RCC 7860 (cell line): ENCODE data around the gene FAM149B1.
"Not testable (repeated sequence)": the region's sequence is repeated elsewhere in the genome, so short reads cannot be mapped to it uniquely, and the experiment has no call there.

Experiments used
- DNase-seq: peaks from one replicate; pipeline ENCODE4 v3.0.0-alpha.2; 2015; ENCODE audit warnings: low spot score
- FAIRE-seq: peaks from 2 replicates; lab custom pipeline; 2012; peaks lifted over from hg19 to GRCh38; lab: Jason Lieb, UNC

FAM149B1 gene

DNA sequence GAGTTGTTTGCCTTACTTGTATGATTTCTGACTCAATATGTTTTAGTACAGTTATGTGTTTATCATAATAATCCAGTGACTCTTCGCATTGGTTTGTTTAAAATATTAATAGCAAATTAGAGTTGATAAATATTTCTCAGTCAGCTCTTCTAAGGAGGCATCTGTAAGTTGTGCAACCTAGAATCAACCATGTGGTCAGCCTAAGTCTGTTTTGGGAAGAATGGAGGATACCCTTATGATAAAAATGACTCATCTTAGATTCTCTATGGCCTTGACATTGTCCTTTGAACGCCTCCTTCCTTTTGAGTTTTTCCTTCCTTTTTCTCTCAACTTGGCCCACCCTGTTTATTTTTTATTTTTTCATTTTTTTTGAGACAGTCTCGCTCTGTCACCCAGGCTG lies 60.3 kb downstream of the FAM149B1 start:
- FAIRE-seq (no peak), DNase-seq (no peak)

DNA sequence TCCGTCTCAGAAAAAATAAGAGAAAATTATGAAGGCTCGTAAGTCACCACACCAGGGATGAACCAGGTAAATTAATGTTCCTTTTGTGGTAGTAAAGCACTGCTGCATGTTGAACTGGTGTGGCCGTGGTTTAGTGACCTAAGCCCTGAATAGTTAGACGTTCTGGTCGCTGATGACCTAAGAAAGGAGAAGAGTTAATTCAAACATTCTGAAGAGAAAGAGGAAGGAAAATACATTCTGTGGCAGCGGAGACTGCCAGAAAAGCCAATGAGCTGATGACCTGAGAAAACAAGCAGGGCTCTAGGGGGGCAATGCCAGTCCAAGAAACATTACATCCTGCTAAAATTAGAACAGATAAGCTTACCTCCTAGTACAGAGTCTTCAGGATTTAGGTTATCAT lies 61.6 kb downstream of the FAM149B1 start:
- FAIRE-seq (no peak), DNase-seq (no peak)

DNA sequence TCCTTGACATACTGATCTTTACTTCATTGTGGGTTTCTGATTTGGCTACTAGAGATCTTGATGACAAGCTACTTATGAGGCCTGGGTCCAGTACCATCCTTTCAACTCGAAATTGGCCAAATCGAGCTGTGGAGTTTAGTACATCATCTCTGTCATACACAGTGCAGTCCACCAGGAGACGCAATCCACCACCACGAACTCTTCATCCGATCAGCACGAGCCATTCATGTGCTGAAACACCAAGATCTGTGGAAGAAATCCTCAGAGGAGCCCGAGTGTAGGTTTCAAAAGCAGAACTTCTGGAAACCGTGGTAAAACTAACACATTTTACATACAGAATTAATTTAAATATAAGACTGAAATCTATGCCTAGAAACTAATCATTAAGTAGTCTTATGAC lies 65.0 kb downstream of the FAM149B1 start:
- FAIRE-seq (no peak), DNase-seq (no peak)

DNA sequence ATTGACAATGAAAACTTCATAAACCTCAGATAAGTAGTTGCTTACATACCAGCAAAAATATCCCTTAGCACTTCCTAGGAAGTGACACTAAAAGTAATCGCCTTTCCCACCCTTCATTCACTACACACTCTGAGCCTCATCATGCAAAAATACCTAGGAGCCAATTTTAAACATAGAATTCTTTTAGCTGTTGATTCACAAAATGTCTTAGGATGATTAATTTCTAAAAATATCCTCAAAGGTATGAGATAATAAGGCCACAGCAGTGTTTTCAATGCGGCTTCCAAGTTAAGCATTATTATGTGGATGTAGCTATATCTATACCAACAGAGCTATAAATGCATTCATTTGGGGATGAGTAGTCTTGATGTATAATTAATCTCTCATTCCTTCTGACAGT lies 66.0 kb downstream of the FAM149B1 start:
- FAIRE-seq (no peak), DNase-seq (no peak)

DNA sequence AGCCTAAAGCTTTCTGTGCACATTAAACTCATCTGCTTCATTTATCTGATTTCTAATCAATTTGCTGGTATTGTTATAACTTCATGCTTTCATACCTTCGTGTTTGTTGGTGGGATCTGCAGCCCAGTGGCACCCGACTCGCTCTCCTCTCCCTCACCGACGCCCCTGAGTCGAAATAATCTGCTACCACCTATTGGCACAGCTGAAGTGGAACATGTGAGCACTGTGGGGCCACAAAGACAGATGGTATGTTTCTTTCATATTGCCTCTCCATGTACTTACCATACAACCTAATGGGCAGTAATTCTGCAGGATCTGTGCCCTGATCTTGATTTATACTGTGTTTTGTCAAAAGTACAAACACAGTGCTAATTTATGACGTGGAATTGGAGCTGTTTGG lies 66.8 kb downstream of the FAM149B1 start:
- FAIRE-seq, result no peak
- no peak for DNase-seq

DNA sequence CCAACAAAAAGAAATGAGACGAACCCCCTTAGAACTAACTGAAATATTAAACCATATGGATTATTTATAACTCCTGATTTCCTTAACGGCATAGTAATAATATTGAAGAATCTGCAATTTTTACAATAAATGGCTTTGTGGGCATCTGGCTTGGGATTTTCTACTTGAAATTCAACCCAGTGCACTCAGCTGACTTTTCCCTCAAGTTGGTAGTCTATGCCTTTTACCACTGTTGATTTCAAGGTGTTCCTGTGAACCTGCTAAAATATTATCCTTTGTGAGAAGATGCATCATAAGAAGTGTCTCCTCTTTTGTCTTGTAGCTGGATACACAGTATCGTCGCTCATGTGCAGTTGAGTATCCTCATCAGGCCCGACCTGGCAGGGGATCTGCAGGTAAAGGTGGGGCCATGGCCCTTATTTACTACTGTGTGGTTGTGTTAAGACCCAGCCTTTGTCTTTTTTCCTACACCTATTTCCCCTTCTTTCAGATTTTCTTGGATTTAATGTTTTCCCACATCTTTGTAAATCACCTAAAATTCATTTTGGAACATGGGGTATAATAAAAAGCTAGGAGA lies 71.2 kb downstream of the FAM149B1 start:
- FAIRE-seq, result no peak

DNA sequence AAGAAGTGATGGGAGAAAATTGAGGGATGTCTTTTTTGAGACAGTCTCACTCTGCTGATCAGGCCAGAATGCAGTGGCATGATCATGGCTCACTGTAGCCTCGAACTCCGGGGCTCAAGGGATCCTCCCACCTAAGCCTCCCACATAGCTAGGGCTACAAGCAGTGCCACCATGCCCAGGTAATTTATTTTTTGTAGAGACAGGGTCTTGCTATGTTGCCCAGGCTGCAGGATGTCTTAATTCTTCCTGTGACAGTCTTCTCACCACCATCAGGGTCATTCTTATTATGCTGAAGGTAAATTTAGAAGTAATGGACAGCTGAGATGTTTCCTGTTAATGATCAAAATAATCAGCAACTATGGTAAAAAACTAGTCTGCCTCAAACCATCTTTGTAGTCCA lies 72.0 kb downstream of the FAM149B1 start:
- no peak for DNase-seq
- FAIRE-seq, result no peak

More for the DNA sequence above, 71.2 kb downstream of the FAM149B1 start:
- no peak for DNase-seq

DNA sequence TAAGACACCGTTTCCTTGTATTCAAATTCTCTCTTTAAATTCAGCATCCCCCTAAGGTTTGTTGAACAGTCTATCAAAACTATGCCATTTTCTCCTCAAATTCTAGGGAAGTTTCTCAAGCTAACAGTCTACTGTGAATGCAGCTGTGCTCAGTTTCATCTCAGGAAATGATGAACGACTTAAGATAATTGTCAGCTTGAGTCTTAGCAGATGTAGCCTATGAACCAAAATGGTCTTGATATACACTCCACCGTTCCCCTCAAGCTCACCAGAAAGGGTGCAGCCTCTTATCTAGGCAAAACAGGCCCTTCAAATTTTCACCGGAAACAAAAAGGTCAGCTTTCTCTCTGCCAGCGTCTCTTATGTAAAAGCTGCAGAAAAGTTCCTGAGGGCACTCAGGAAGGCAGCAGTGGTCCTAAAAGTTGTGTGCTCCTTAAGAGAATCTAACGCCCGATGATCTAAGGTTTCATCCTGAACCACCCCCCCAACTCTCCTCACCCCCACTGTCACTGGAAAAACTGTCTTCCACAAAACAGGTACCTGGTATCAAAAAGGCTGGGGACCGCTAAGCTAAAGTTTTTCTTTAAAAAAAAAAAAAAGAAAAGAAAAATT lies 77.1 kb downstream of the FAM149B1 start:
- DNase-seq, result no peak
- FAIRE-seq, result no peak

DNA sequence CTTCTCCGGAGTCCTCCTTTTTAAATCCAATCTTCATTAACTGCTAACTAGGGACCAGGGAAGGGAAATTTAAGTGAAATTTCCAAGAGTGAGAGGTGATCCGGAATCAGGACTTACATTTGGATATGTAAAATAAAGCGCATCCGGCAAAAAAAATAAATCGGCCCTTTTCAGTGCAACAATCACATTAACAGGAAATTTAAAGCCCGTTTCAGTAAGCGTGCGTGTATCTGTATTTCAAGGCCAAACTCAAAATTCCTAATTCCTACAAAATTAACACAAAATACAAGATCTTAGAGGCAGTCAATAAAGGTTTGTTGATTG lies 78.4 kb downstream of the FAM149B1 start:
- no peak for FAIRE-seq
- DNase-seq, result no peak

DNA sequence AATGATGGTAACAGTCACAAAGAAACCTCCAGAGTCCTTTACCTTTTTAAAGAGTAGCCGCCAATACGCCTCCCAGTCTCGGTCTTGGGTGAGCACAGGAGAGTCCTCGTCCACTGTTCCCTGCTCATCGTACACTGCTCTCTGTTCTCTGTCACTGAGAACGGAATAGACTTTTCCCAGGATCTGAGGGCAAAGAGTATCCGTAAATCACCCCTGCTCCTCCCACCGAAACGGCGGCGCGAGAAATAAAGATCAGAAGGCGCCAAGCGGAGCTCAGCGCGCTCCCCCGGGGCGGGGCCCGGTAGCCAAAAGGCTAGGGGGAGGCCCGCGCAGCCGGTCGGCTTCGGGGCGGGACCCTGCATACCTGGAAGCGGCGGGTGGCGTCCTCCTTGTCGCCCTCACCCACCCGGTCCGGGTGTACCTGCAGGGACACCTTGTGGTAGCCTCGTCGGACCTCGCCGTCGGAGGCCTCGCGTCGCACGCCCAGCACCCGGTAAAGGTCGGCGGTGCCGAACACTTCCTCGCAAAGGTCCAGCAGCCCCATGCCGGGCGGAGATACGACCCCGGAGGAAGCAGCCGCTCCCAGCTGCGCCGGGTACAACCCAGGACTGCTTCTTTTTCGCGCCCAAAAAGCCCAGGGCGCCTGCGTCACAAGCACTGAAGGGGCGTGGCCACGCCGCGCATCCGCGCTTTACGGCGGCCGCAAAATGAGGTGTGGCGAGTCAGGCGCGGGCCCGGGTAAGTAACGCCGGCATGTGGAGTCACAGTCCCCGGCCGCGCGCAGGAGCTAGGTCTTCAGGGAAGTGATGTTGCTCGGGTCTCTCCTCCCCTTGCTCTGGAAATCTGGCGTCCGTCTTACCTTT lies 79.0 kb downstream of the FAM149B1 start, which contains the start of gene DNAJC9:
Gene DNAJC9 (minus strand): TSS at position 610 of the 863 bp plus-strand sequence. CDS start 66 bp downstream, at position 544.
- DNase-seq (peak; percentile 90), FAIRE-seq (peak; percentile 14)

DNA sequence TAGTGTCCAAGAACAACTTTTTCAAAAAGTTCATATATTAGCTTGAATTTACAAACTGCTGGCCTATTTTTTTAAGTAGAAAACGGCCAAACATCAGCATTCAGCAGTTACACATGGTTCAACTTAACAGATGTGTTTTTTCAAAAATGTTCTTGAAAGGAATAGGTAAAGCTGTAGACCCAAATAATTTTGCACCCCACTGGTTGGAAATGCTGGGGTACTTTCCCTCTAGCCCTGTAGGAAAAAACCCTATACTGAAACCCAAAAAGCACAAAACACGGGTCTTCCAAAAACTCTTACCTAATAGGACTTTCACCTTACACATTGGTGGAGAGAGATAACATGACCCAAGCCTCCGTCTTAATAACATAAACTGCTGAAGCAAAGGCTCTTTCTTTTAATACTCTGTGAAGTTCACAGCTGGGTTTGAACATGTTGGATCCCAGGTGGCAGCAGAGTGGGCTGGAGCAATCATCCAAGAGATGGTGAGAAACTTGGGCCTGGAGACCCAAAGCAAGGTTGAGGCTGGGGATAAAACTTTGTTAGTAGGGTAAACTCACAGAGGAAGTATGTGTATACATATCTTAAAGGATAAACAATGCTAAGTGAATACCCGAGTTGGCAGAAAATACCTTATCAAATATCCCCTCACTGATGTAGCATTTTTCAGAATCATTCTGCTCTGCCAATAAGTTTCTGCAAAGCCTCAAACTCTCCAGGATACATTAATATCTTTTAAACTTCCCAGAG lies 79.8 kb downstream of the FAM149B1 start:
- FAIRE-seq (no peak), DNase-seq (no peak)

DNA sequence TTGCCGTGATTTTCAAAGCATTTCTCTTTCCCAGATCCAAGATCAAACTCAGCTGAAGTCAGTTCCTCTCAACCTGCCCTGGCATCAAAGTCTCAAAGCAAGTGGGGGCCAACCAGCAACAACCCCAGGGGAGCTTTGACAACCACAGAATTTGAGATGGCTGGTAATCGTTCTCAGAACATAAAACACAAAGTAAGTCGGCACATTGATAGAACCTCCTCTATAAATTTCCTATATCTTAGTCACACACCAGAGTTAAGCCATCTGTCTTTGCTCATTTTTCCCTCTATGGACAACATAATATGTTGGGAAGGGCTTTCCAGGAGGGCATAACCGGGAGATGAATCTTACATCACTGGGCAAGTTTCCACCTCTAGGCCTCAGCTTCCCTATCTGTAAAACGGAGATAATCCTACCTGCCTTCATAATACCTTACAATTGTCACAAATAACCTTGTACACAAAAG lies 80.4 kb downstream of the FAM149B1 start:
- FAIRE-seq (no peak), DNase-seq (no peak)

DNA sequence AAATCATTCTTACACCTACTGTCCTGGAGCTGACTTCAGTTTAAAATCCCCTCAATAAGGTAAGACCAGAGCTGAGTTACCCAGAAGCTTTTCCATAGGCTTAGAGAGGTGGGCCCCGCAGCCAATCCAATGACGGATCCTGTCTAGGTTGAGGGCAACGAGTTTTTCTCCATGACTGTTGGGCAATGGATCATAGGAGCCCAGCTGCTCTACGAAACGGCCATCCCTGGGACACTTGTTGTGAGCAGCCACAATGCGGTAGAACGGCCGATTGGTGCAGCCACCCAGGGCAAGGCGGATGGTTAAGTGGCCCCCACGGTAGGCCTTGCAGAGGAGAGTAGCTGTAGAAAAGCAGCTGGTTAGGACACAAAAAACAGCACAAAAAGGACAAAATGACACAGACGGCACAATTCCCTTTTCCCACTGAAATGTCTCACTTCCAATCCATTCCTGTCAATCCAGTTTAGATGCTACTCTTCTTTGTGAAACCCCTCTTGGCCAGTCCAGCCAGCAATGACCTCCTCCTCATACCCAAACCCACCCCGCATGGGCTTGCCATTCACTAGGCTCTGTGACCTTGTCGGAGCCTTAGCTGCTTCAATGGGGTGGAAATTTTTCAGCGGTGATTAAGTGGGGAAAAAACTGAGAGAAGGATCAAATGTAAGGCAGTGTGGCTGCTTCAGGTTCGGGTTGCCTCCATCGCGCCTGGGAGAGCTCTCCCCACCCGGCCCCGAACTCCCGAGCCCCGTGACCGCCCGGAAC lies 83.9 kb downstream of the FAM149B1 start:
- no peak for DNase-seq

DNA sequence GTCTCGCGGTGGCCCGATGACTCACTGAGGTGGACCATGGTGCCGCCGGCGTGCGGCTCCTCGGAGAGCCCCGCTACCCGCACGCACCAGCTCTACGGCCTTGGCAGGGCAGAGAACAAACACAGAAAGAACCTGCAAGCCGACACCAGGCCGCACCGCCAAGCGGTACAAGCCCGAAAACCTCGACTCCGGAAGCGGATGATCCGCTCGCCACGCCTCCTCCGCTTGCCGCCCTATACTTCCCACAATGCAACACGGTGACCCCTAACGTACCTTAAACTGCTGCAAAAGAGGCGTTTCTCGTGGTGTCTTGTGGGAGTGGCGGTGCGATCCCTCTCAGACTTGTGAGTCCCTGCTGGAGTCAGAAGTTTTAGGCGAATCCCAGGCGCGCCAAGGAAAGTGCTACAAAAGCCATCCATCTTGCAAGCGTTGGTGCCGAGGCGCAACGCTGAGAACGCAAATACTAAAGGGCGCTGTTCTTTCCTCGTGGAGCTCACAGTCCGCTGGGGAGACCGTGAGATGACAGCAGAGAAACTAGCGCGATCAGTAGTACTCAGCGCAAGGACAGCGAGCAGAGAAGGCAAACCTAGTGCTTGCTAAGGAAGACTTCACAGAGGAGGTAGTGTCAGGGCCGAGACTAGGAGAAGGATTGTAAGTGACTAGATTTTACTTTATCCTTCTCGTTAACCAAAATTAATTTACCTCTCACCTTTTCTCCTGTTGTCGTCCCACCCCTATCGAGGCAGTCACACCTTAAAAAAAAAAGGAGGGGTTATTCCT lies 84.7 kb downstream of the FAM149B1 start, which contains the start of gene MRPS16:
Gene MRPS16 (minus strand): TSS at position 200 of the 780 bp plus-strand sequence. CDS start 162 bp downstream, at position 38.
- FAIRE-seq (peak; percentile 83), DNase-seq (peak; percentile 93)

More for the DNA sequence above, 83.9 kb downstream of the FAM149B1 start:
- FAIRE-seq, result no peak

DNA sequence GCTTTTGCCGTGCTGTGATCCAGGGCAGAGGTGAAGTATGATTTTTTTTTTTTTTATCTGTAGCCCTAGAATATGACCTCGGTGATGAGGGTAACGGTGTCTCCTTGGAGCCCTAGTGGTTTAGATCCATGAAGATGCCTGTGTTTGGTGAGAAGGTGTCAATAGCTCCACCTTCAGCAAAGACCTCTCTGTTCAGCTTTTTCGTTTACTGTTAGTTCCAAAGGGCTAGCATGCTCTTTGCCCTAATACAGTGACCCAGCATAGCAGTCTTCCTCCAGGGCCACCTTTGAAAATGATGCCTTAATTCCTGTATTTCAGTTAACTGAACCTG lies 85.3 kb downstream of the FAM149B1 start:
- DNase-seq (no peak), FAIRE-seq (no peak)

DNA sequence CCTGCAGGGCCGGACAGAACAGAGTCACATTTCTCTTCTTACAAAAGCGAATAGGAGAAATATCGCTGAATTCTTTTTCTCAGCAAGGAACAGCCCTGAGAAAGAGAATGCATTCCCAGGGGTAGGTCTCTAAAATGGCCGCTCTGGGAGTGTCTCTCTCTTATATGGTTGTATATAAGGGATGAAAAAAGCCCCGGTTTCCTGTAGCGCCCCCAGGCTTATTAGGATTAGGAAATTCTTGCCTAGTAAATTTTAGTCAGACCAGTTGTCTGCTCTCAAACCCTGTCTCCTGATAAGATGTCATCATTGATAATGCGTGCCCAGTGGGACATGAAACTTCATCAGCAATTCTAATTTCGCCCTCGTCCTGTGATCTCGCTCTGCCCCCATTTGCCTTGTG lies 90.7 kb downstream of the FAM149B1 start:
- not testable (repeated sequence) for DNase-seq, FAIRE-seq

DNA sequence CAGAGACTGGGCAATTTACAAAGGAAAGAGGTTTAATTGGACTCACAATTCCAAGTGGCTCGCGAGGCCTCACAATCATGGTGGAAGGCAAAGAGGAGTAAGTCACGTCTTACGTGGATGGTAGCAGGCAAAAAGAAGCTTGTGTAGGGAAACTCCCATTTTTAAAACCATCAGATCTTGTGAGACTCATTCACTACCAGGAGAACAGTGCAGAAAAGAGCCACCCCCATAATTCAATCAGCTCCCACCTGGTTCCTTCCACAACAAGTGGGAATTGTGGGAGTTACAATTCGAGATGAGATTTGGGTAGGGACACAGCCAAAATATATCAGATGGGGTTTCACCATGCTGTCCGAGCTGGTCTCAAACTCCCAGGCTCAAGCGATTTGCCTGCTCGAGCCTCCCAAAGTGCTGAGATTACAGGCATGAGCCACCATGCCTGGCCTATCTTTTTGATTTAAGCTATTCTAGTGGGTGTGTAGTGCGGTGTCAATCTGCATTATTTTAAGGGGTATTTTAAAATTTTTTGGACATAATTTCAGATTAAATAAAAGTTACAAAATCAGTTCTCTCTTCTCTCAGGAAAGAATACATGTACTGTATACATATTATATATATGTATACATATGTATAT lies 93.6 kb downstream of the FAM149B1 start:
- DNase-seq, result no peak
- no peak for FAIRE-seq

DNA sequence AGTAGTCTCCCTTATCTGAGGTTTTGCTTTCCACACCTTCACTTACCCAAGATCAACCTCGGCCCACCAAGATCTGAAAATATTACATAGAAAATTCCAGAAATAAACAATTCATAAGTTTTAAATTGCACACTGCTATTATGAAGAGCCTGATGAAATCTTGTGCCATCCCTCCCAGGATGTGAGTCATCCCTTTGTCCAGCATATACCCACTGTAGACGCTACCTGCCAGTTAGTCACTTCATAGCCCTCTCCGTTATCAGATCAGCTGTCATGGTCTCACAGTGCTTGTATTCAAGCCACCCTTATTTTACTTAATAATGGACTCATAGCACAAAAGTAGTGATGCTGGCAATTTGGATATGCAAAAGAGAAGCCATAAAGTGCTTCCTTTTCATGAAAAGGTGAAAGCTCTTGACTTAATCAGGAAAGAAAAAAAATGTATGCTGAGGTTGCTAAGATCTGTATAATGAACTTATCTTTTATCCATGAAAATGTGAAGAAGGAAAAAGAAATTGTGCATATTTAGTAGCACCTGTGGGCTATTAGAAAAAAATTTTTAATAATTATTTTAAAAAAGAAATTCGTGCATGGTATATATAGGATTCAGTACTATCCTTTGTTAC lies 94.3 kb downstream of the FAM149B1 start:
- FAIRE-seq, result peak; percentile 95
- DNase-seq, result peak; percentile 83
